SK-N-MC (cell line): ENCODE results near the gene TBC1D14.
A peak's percentile ranks its signal among the peaks of the same experiment; 100 is the strongest.
"Not testable (repeated sequence)": the region's sequence is repeated elsewhere in the genome, so short reads cannot be mapped to it uniquely, and the experiment has no call there.

Source experiments
- DNase-seq: peaks from one replicate; pipeline ENCODE4 v3.0.0-alpha.2; 2011; ENCODE audit warnings: low read depth, low spot score
- H3K27ac ChIP-seq: fragments of 200-600 bp; sonication (generic); 2 replicates; pipeline ENCODE4 v1.5.1; 2016; ENCODE audit warnings: mixed run types
- H3K36me3 ChIP-seq: fragments of 200-600 bp; sonication (generic); 2 replicates; pipeline ENCODE4 v1.6.1; 2017; ENCODE audit warnings: antibody characterized with exemption, low read length, mixed read lengths; ENCODE audit not compliant: insufficient read depth
- H3K4me3 ChIP-seq: fragments of 200-600 bp; sonication (generic); 2 replicates; pipeline ENCODE4 v1.5.1; 2016
- H3K9ac ChIP-seq: fragments of 200-600 bp; sonication (generic); 2 replicates; pipeline ENCODE4 v1.8.0; 2017; ENCODE audit warnings: mixed run types, mixed read lengths; ENCODE audit not compliant: insufficient read length
- H3K9me3 ChIP-seq: fragments of 200-600 bp; sonication (generic); 2 replicates; pipeline ENCODE4 v1.6.1; 2017; ENCODE audit warnings: low read depth, mild to moderate bottlenecking, antibody characterized with exemption, low read length, moderate library complexity, mixed read lengths
- EZH2 ChIP-seq: fragments of 200-600 bp; sonication (generic); IDR thresholded peaks from one replicate; pipeline ENCODE4 v1.6.1; 2017; ENCODE audit warnings: antibody characterized with exemption
- FOXP2 ChIP-seq: optimal IDR thresholded peaks from 2 replicates; pipeline ENCODE3; 2011; ENCODE audit warnings: mild to moderate bottlenecking, moderate library complexity; ENCODE audit not compliant: insufficient read depth; ENCODE audit errors: extremely low read length, control extremely low read depth
- POLR2AphosphoS5 ChIP-seq: IDR thresholded peaks from 2 replicates; pipeline ENCODE4 v1.6.1; 2012; ENCODE audit warnings: mild to moderate bottlenecking, low read depth, low read length, borderline replicate concordance

Gene TBC1D14

GRCh38 chr4:7073526-7074390 lies 164.1 kb downstream of the TBC1D14 start:
- peak; percentile 14 for DNase-seq

GRCh38 chr4:7074426-7074825 lies 164.8 kb downstream of the TBC1D14 start:
- H3K9me3 ChIP-seq: no peaks in the 10 kb centered on the region
- TF ChIP-seq FOXP2 (no peak), EZH2 (no peak), POLR2AphosphoS5 (no peak)
- H3K4me3 ChIP-seq: no peak overlapping the region
- H3K36me3 ChIP-seq: no peaks in the 10 kb centered on the region
- no peak for DNase-seq
- no peak overlapping the region for H3K27ac ChIP-seq
- no peak overlapping the region for H3K9ac ChIP-seq

More at GRCh38 chr4:7073526-7074390, 164.1 kb downstream of the TBC1D14 start:
- Histone ChIP-seq H3K9ac (no peak overlapping the region), H3K27ac (no peak overlapping the region), H3K4me3 (no peak overlapping the region), H3K36me3 (no peaks in the 10 kb centered on the region), H3K9me3 (no peaks in the 10 kb centered on the region)
- TF ChIP-seq EZH2 (no peak), POLR2AphosphoS5 (no peak), FOXP2 (no peak)

- no peak for DNase-seq
- H3K36me3 ChIP-seq: no peaks in the 10 kb centered on the region
- no peaks in the 10 kb centered on the region for H3K9me3 ChIP-seq
- H3K4me3 ChIP-seq: no peak overlapping the region
- TF ChIP-seq EZH2 (no peak), POLR2AphosphoS5 (no peak), FOXP2 (no peak)
- no peak overlapping the region for H3K27ac ChIP-seq
- no peak overlapping the region for H3K9ac ChIP-seq
Observed at GRCh38 chr4:7075962-7076695, 166.5 kb downstream of the TBC1D14 start.

- TF ChIP-seq FOXP2: no peak
- no peak for TF ChIP-seq EZH2
- no peak for TF ChIP-seq POLR2AphosphoS5
- Histone ChIP-seq H3K9ac (no peak overlapping the region), H3K27ac (no peak overlapping the region), H3K9me3 (no peaks in the 10 kb centered on the region), H3K36me3 (no peaks in the 10 kb centered on the region), H3K4me3 (no peak overlapping the region)
- no peak for DNase-seq
Observed at GRCh38 chr4:7076696-7077082, 167.1 kb downstream of the TBC1D14 start.

GRCh38 chr4:7077371-7077770 lies 167.7 kb downstream of the TBC1D14 start:
- H3K9ac ChIP-seq: no peak overlapping the region
- DNase-seq: no peak
- TF ChIP-seq EZH2 (no peak), POLR2AphosphoS5 (no peak)
- H3K4me3 ChIP-seq: no peak overlapping the region
- H3K27ac ChIP-seq: no peak overlapping the region
- H3K36me3 ChIP-seq: no peaks in the 10 kb centered on the region
- H3K9me3 ChIP-seq: no peaks in the 10 kb centered on the region

- Histone ChIP-seq H3K4me3 (no peak overlapping the region), H3K36me3 (no peaks in the 10 kb centered on the region), H3K9ac (no peak overlapping the region), H3K9me3 (no peaks in the 10 kb centered on the region), H3K27ac (no peak overlapping the region)
- DNase-seq: no peak
- TF ChIP-seq POLR2AphosphoS5: no peak
- no peak for TF ChIP-seq FOXP2
- no peak for TF ChIP-seq EZH2
Observed at GRCh38 chr4:7078025-7078424, 168.4 kb downstream of the TBC1D14 start.

GRCh38 chr4:7079483-7079882 lies 169.9 kb downstream of the TBC1D14 start:
- H3K4me3 ChIP-seq, DNase-seq, H3K9me3 ChIP-seq, H3K27ac ChIP-seq, H3K36me3 ChIP-seq, H3K9ac ChIP-seq: not testable (repeated sequence)

- not testable (repeated sequence) for H3K4me3 ChIP-seq, H3K27ac ChIP-seq, H3K9ac ChIP-seq, H3K9me3 ChIP-seq, DNase-seq, H3K36me3 ChIP-seq
Observed at GRCh38 chr4:7079909-7080308, 170.3 kb downstream of the TBC1D14 start.
